ENCODE measurements around the gene RAI14.

- TF ChIP-seq CTCF (IDR thresholded peaks at IDR 0.05; ENCODE audit: low read depth, low read length, poor library complexity, severe bottlenecking) (no peak), EZH2phosphoT487 (IDR thresholded peaks at IDR 0.05; ENCODE audit: borderline replicate concordance, low read length) (no peak)
Observed at GRCh38 chr5:34789021-34789531, 132.9 kb downstream of the RAI14 start.
